Stimulated activated CD4-positive, alpha-beta T cell treated with anti-CD3 and anti-CD28 coated beads, Interleukin-4, amount 100 ng/mL, for 48 hours (primary cell): ENCODE results near the gene SAMHD1.

ENCODE experiments used
- DNase-seq, 2 donors: peaks; one replicate each; pipeline ENCODE4 v3.0.0-alpha.2; 2020; ENCODE audit warnings: low read depth in 2 of 2

SAMHD1 gene

DNA sequence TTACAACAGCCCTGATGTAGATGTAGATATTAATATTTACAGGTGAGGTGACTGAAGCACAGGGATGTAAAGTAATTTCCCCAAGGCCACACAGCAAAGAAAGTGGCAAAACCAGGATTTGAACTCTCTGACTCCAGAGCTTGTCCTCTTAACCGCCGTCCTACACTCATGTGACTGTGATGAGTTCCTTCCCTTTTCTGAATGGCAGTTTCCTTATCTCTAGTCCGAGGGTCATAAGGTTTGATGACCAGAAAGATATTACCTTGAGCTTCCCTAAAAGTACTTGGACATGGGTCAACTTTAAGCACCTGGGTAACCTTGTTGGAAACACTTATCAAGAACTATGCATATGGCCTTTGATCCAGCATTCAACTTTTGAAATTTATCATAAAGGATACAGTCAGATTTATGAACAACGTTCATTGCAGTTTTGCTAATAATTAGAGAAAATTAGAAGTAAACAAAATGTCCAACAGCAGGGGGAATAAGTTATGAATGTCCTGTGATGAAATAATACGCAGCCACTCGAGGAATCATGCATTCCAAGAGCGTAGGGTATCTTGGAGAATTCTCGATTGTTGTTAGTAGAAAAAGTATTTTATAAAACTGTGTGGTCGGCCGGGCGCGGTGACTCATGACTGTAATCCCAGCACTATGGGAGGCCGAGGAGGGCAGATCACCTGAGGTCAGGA is 77.9 kb downstream of the SAMHD1 start:
- DNase-seq, result no peak

DNA sequence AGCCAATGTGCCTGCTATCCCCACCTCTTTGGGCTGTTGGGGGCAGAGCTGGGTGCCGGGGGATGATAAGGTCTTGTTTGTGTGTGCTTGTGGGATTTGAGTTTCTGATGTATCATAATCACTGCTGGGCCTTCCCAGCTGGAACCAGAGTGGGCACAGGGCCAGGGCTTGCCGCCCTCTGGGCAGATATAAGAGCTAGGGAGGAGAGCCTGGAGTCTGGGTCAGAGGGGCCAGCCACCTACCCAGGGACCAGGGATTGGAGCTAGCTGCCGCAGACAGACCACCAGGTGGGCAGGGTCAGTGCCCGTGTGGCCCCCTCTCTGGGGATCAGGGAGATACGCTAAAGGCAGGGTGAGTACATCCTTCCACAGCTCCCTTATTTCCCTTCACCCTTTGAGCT is 78.7 kb downstream of the SAMHD1 start:
- DNase-seq, result no peak

DNA sequence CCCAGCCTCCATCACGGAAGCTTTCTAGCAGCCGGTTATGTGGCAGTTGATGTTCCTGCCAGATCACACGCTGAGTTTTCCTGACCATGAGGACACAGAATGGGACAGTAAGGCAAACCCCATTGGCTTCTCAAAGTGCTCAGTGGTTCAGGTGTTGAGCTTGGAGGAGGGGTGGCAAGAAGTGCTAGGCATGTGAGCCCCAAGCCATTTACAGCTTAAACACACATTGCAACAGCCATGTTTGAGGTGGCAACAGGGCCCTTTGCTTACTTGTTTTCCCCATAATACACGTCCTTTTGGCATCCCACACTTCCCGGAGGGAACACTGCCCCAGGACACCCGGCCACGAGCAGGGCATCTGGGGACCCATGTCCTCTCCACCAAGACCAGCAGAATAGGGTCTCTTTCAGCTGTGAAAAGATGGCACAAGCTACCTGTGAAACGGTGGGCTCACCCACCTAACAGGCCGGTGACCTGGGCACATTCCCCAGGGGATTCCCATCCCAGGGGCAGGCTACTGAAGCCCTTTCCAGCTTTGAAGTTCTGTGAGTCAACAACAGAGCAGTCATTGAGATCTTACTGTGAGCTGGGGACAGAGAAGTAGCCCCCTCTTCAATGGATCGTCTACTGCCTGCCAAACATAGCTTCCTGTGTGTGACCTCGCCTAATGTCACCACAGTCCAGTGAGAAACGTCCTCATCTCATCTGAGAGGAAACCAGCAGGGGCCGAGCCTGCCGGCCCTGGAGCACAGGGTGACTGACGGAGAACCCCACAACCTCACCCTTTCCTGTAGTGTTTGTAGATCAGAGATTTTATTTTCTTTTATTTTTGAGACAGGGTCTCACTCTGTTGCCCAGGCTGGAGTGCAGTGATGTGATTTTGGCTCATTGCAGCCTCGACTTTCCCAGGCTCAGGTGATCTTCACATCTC is 79.6 kb downstream of the SAMHD1 start:
- DNase-seq, result no peak

GRCh38 chr20:36866681-36867495 is 84.6 kb downstream of the SAMHD1 start:
- no peak for DNase-seq

GRCh38 chr20:36866164-36866563 is 85.3 kb downstream of the SAMHD1 start:
- DNase-seq, result no peak

GRCh38 chr20:36865861-36866149 is 85.7 kb downstream of the SAMHD1 start:
- DNase-seq, result no peak

DNA sequence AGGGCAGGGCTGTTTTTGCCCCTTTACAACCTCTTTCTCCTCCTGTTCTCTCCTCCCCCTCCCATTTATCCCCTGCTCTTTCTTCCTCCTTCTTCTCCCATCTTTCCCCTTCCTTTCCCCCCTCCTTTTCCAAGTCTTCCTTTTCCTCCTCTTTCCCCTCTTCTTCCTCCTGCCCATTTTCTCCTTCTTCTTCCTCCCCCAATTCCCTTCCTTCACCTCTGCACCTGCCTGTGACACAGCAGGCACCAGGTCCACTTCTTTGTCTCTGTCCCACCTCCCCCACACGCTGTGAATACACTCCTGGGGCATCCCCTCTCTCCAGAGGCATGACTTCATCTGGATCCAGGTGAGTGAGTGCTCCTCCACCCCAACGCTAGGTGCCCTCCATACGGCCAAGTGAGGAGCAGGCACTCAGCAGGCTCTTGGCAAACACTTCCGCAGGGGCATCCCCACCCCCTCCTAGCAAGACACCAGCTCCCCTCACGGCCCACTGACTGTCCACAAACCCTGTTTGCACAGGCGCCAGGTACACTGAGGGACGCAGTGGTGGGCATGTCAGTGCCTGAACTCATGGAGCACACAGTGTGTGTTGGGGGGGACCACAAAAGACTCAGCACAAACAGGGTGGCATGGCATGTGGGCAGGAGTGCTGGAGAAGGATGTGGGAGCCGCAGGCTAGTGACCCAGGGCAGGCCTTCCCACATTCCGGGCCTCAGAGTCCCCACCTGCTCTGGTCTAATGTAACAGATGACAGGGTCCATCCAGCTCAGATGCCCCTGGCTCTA is 86.2 kb downstream of the SAMHD1 start:
- no peak for DNase-seq

- no peak for DNase-seq
Observed at GRCh38 chr20:36862857-36863668, 88.4 kb downstream of the SAMHD1 start.

GRCh38 chr20:36861875-36862801 is 89.4 kb downstream of the SAMHD1 start:
- DNase-seq, result no peak

DNA sequence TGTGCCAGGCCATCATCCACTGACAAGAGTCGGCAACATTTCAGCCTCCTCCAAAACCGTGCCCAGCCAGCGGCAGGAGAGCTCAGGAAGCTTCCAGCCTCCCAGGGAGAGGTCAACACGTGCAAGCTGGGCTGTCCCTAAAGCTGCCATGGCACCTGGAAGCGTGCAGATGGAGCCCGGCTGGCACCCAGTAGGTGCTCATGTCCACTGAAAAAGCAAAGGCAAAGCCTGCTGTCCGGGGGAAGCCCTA is 90.0 kb downstream of the SAMHD1 start:
- no peak for DNase-seq

DNA sequence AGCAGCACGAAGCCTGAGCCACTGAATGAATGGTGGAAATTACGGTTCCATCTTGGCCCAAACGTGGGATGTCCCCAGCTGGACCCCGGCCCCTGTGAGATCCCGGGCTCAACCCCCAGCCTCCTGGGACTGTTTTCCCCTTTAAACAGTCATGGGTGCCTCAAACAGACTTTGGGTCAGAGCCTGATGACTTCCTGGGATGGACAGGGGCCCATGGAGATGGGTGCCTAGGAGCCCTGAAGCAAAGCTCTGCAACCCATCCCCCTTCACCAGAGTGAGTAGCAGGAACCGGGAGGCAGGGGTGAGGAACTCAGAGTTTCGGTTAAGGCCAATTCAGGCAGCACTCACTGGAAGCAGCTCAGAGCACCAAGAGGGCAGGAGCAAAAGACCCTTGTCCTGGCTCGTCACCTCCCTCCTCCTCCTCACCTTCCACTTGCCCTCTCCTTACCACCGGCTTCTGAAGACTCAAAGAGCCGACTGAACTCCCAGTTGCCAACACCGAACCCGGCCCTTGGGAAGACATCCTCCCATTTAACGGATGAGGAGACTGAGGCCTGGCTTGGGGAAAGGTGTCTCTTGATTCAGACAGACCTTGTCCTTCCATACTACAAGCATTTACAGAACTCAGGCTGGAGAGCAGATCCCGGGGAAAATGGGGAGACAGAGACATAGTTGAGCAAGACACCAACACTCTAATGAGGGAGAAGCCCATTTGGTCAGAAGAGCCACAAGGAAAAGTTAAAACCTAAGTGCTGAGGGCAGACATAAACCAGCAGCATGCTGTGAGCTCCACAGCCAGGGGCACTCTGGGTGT is 90.5 kb downstream of the SAMHD1 start:
- DNase-seq, result no peak

GRCh38 chr20:36860339-36860738 is 91.2 kb downstream of the SAMHD1 start:
- no peak for DNase-seq

DNA sequence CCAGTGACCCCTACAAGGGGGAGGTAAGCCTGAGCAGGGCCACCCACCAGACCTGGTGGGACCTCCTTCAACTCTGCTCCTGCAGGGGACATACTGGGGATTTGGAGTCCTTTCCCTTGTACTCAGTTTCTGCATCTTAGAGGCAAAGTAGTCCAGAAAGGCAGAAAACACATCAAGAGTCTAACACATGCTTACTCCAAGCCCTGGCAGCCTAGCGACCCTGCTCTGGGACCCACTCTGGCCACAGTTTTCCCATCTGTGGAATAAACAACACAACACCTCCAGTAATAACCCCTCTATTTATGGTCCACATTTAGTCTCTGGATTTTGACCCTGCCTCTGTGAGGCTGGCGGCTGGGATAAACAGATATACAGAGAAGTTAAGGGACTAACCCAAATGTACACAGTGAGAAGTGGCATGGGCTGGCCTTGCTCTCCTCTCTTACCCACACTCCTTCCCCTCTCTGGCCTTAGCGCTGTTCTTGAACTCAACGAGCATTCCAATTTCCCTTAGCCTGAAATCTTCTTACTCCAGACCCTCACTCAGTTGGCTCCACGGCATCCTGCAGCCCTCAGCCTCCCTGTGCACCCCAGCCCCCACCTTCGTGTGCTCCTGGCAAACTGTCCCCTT is 91.7 kb downstream of the SAMHD1 start:
- DNase-seq, result no peak

DNA sequence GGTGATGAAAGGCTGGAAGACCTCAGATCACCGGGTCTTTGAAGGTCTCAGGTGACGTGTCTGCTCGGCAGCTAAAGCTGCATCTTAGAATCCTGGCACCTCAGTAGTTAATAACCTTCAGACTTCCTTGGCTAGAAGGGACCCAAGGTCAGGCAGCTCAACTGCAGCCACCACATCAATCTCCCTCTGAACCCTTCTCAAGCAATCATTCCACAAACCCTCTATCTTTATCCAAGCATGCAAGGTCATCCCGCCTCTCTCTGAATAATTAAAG is 92.3 kb downstream of the SAMHD1 start:
- DNase-seq, result no peak

GRCh38 chr20:36856691-36857635 is 94.5 kb downstream of the SAMHD1 start:
- DNase-seq, result no peak

- DNase-seq, result no peak
Observed at GRCh38 chr20:36856195-36856594, 95.3 kb downstream of the SAMHD1 start.

DNA sequence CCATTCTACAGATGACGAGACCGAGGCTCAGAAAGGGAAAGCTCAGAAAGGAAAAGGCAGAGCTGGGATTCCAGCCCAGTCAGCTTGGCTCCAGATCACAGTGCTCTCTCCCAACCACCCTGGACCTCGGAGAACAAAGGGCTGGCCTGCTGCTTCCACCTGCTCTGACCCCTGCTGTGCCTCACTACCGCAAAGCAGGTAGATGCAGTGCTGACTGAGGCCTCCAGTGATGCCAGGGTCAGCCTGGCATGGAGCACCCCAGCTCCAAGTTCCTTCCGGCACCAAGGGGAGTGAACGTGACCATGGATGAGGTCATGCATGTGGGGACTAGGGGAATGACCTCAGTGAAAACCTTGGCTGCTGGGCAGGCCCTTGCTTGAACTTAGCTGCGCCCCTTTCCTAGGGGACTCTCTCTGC is 96.3 kb downstream of the SAMHD1 start:
- no peak for DNase-seq
